HCT116 (cell line): Measurements from ENCODE around the gene JAK1. TPM values are rescaled to one million over a fixed set of nuclear protein-coding genes. Genes with fewer than 3 reads are reported as not detected.
A peak's percentile ranks its signal among the peaks of the same experiment; 100 is the strongest.

Experiments used
- ATAC-seq: fragments of 200-7000 bp; cut with Tn5 transposase; 2 replicates; pipeline ENCODE4 v1.9.1; 2020; ENCODE audit warnings: mild to moderate bottlenecking, moderate library complexity
- BruUV-seq: library from RNA; stranded (reverse); fragments of 400-500 nt; replicated peaks from 2 replicates; lab custom pipeline; 2021; lab: Mats Ljungman, UMichigan
- CTCF ChIA-PET: fragments of 300-600 bp; sonication (Branson Sonifier 250); formaldehyde crosslinking; loops from one replicate; lab custom pipeline; 2021; ENCODE audit warnings: antibody characterized with exemption; lab: Charles Lee
- POLR2A ChIA-PET: fragments of 300-600, 350-600 bp; sonication (Branson Sonifier 250); formaldehyde crosslinking; loops from one replicate; lab custom pipeline; 2021; ENCODE audit warnings: antibody characterized with exemption; lab: Charles Lee
- RAD21 ChIA-PET, 2 experiments: fragments of 300-600 bp; sonication (Branson Sonifier 250); formaldehyde crosslinking; loops; one replicate each; lab custom pipeline; 2023; ENCODE audit warnings: low total read pairs in 2 of 2; ENCODE audit not compliant: uncharacterized antibody in 2 of 2, unreplicated experiment in 2 of 2, low non-redundant PET in 1 of 2; lab: Charles Lee
- DNase-seq: peaks from one replicate; pipeline ENCODE4 v3.0.0-alpha.2; 2010; ENCODE audit warnings: low read depth, low spot score
- H2AFZ ChIP-seq: fragments of 200-600 bp; shearing (Covaris generic), sonication (generic); 2 replicates; pipeline ENCODE4 v1.6.1; 2017; ENCODE audit warnings: low read depth, mixed run types, mixed read lengths, antibody characterized with exemption, low read length; ENCODE audit not compliant: poor library complexity, severe bottlenecking
- H3K27ac ChIP-seq: 2 replicates; pipeline ENCODE4 v1.5.1; 2012; ENCODE audit warnings: low read depth, low read length
- H3K27me3 ChIP-seq: fragments of 200-600 bp; sonication (generic); 2 replicates; pipeline ENCODE4 v1.6.1; 2016; ENCODE audit warnings: mixed run types, low read length, mixed read lengths; ENCODE audit not compliant: insufficient read depth
- H3K36me3 ChIP-seq, 2 experiments: fragments of 200-500 bp in 1 of 2; fragments of 200-600 bp in 1 of 2; sonication (Bioruptor generic) in 1 of 2; sonication (generic) in 1 of 2; 2 replicates each; pipeline versions ENCODE4 v1.5.1 to v1.6.1; 2014 to 2016; ENCODE audit warnings: low read length in 2 of 2, inconsistent platforms in 1 of 2, mixed read lengths in 1 of 2, mixed run types in 1 of 2; ENCODE audit not compliant: insufficient read depth in 2 of 2, control insufficient read depth in 1 of 2
- H3K4me1 ChIP-seq, 2 experiments: fragments of 200-600 bp in 1 of 2; sonication (generic) in 1 of 2; 2 replicates each; pipeline versions ENCODE4 v1.5.1 to v1.6.1; 2012 to 2017; ENCODE audit warnings: low read length in 2 of 2, inconsistent platforms in 1 of 2, mild to moderate bottlenecking in 1 of 2, mixed read lengths in 1 of 2, mixed run types in 1 of 2, moderate library complexity in 1 of 2; ENCODE audit not compliant: insufficient read depth in 2 of 2, control insufficient read depth in 1 of 2
- H3K4me2 ChIP-seq: fragments of 200-600 bp; sonication (generic); 2 replicates; pipeline ENCODE4 v1.6.1; 2017; ENCODE audit warnings: mixed run types, low read length, mixed read lengths
- H3K4me3 ChIP-seq, 2 experiments: fragments of 200-600 bp in 1 of 2; sonication (generic) in 1 of 2; replicated peaks in 1 of 2; 2 replicates each; pipeline ENCODE4 v1.5.1; 2011 to 2016; ENCODE audit warnings: low read length in 2 of 2, control low read depth in 1 of 2, low read depth in 1 of 2, mild to moderate bottlenecking in 1 of 2, mixed read lengths in 1 of 2, mixed run types in 1 of 2
- H3K79me2 ChIP-seq: fragments of 200-600 bp; sonication (generic); 2 replicates; pipeline ENCODE4 v1.6.1; 2017; ENCODE audit warnings: mild to moderate bottlenecking, mixed run types, low read length, moderate library complexity, mixed read lengths; ENCODE audit not compliant: insufficient read depth
- H3K9ac ChIP-seq: fragments of 200-600 bp; sonication (generic); 2 replicates; pipeline ENCODE4 v1.6.1; 2016; ENCODE audit warnings: low read length, mixed read lengths
- H3K9me2 ChIP-seq: fragments of 200-600 bp; sonication (generic), shearing (Covaris generic); 2 replicates; pipeline ENCODE4 v1.6.1; 2017; ENCODE audit warnings: mixed run types, mild to moderate bottlenecking, moderate library complexity; ENCODE audit not compliant: insufficient read depth
- H3K9me3 ChIP-seq, 2 experiments: fragments of 200-500 bp in 1 of 2; fragments of 200-600 bp in 1 of 2; sonication (Bioruptor generic) in 1 of 2; sonication (generic) in 1 of 2; 2 replicates each; pipeline ENCODE4 v1.6.1; 2014 to 2017; ENCODE audit warnings: low read length in 2 of 2, mixed read lengths in 2 of 2, inconsistent platforms in 1 of 2, low read depth in 1 of 2, mild to moderate bottlenecking in 1 of 2, mixed run types in 1 of 2, moderate library complexity in 1 of 2; ENCODE audit not compliant: control insufficient read depth in 1 of 2, insufficient read depth in 1 of 2
- H4K20me1 ChIP-seq: fragments of 200-600 bp; sonication (generic), shearing (Covaris generic); 2 replicates; pipeline ENCODE4 v1.6.1; 2017; ENCODE audit warnings: mixed run types, mild to moderate bottlenecking, moderate library complexity; ENCODE audit not compliant: insufficient read depth
- CBX3 ChIP-seq: IDR thresholded peaks from 2 replicates; pipeline ENCODE4 v1.6.1; 2012; ENCODE audit warnings: low read depth
- EZH2phosphoT487 ChIP-seq: fragments of 200-600 bp; IDR thresholded peaks from 2 replicates; pipeline ENCODE4 v1.6.1; 2018; ENCODE audit warnings: antibody characterized with exemption, borderline replicate concordance
- FOSL1 ChIP-seq: IDR thresholded peaks from 2 replicates; pipeline ENCODE4 v1.6.1; 2012; ENCODE audit warnings: low read depth
- JUND ChIP-seq: IDR thresholded peaks from 2 replicates; pipeline ENCODE4 v1.6.1; 2012
- POLR2A ChIP-seq: IDR thresholded peaks from 2 replicates; pipeline ENCODE4 v1.7.0; 2011; ENCODE audit warnings: borderline replicate concordance; ENCODE audit not compliant: insufficient read depth, insufficient read length; ENCODE audit errors: extremely low read depth
- RAD21 ChIP-seq: IDR thresholded peaks from 2 replicates; pipeline ENCODE4 v1.6.1; 2012; ENCODE audit warnings: low read depth, mild to moderate bottlenecking
- SIN3A ChIP-seq: IDR thresholded peaks from 2 replicates; pipeline ENCODE4 v1.6.1; 2012; ENCODE audit warnings: low read depth
- SP1 ChIP-seq: IDR thresholded peaks from 2 replicates; pipeline ENCODE4 v1.6.1; 2012; ENCODE audit warnings: low read depth
- SRF ChIP-seq: IDR thresholded peaks from 2 replicates; pipeline ENCODE4 v1.6.1; 2012; ENCODE audit warnings: low read depth
- TCF7L2 ChIP-seq: IDR thresholded peaks from 2 replicates; pipeline ENCODE4 v1.7.0; 2011; ENCODE audit warnings: borderline replicate concordance, inconsistent platforms; ENCODE audit not compliant: insufficient read depth, insufficient read length; ENCODE audit errors: extremely low read depth
- YY1 ChIP-seq: IDR thresholded peaks from 2 replicates; pipeline ENCODE4 v1.6.1; 2011; ENCODE audit warnings: low read length, low read depth, moderate library complexity, mild to moderate bottlenecking; ENCODE audit not compliant: insufficient replicate concordance; ENCODE audit errors: extremely low read depth
- ZNF274 ChIP-seq: fragments of 200-500 bp; sonication (Bioruptor generic); IDR thresholded peaks from 2 replicates; pipeline ENCODE4 v1.6.1; 2014; ENCODE audit warnings: mild to moderate bottlenecking, low read depth, low read length, inconsistent platforms
- intact Hi-C: fragments of 100-400 bp; cut with micrococcal nuclease; formaldehyde crosslinking; loops from 2 replicates; pipeline ENCODE4 v1.10.0; 2022
- total RNA-seq: library from RNA; stranded (reverse); gene quantifications from one replicate; pipeline ENCODE4 v1.2.1, GENCODE V29; 2021; ENCODE audit not compliant: unreplicated experiment
- TF ChIP-seq, protein P1 (sequence below): IDR thresholded peaks from 2 replicates; pipeline ENCODE4 v1.6.1; 2011; ENCODE audit warnings: mild to moderate bottlenecking, low read length, moderate library complexity; ENCODE audit not compliant: insufficient replicate concordance; ENCODE audit errors: extremely low read depth
- TF ChIP-seq, protein P2 (sequence below): IDR thresholded peaks from 2 replicates; pipeline ENCODE4 v1.6.1; 2012
- TF ChIP-seq, protein P3 (sequence below): IDR thresholded peaks from 2 replicates; pipeline ENCODE4 v1.6.1; 2012

Gene JAK1
- total RNA-seq, 1 experiment from 2014 or later: 53.2 TPM

DNA sequence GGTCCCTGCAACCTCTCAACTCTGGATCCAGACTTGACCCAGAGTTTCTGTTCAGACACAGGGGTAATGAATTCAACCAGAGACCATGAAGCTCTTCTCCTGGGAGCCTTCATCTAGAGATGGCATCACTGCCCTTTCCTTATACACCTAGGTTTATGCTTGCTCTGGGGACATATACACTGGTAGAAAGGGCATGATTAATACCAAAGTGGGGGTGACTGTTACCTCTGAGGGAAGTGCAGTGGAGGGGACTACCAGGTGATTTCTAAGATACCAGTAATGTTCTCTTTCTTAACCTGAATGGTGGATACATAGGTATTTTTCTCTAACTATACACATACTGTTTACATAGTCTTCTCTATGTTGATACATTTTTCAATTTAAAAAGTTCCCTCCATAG is 48.4 kb downstream of the JAK1 start:
- no peak for DNase-seq
- no peaks in the 10 kb centered on the region for H3K27me3 ChIP-seq
- peak overlapping the region; percentile 41; the same call in 1 of the 2 replicates for H3K27ac ChIP-seq
- BruUV-seq: no TSS peak
- TF ChIP-seq SIN3A: 0 out of 2 replicates have a peak, but pooled peaks have one; percentile 2
- no peak for TF ChIP-seq SP1
- no peak for TF ChIP-seq YY1
- TF ChIP-seq JUND: no peak
- TF ChIP-seq ZNF274: no peak
- TF ChIP-seq, protein P1, sequence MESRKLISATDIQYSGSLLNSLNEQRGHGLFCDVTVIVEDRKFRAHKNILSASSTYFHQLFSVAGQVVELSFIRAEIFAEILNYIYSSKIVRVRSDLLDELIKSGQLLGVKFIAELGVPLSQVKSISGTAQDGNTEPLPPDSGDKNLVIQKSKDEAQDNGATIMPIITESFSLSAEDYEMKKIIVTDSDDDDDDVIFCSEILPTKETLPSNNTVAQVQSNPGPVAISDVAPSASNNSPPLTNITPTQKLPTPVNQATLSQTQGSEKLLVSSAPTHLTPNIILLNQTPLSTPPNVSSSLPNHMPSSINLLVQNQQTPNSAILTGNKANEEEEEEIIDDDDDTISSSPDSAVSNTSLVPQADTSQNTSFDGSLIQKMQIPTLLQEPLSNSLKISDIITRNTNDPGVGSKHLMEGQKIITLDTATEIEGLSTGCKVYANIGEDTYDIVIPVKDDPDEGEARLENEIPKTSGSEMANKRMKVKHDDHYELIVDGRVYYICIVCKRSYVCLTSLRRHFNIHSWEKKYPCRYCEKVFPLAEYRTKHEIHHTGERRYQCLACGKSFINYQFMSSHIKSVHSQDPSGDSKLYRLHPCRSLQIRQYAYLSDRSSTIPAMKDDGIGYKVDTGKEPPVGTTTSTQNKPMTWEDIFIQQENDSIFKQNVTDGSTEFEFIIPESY: no peak
- TF ChIP-seq, all 23 proteins: peak for 1
- Histone ChIP-seq H3K4me1 (peaks cover 45 to 59% of the 10 kb centered on the region in 2 experiments), H2AFZ (no peak overlapping the region), H3K4me2 (peak overlapping the region; percentile 75), H3K79me2 (peaks cover 17% of the 10 kb centered on the region), H3K9me2 (no peaks in the 10 kb centered on the region), H4K20me1 (no peaks in the 10 kb centered on the region), H3K9me3 (no peaks in the 10 kb centered on the region), H3K36me3 (no peaks in the 10 kb centered on the region), H3K4me3 (peak overlapping the region in 1 of 2 experiments; percentile 31; a peak in 2 of 4 replicates), H3K9ac (peak overlapping the region; percentile 27; the same call in 1 of the 2 replicates)
- intact Hi-C loops: no loop called here
- peak; percentile 21 for ATAC-seq
- ChIA-PET CTCF (no interaction called here), RAD21 (no interaction called here), POLR2A (interaction anchor here (0.8 to 1.5 kb wide), 3 partner anchors 10 to 30 kb away, joined by 3 read pairs; no protein-coding TSS in a partner anchor)

DNA sequence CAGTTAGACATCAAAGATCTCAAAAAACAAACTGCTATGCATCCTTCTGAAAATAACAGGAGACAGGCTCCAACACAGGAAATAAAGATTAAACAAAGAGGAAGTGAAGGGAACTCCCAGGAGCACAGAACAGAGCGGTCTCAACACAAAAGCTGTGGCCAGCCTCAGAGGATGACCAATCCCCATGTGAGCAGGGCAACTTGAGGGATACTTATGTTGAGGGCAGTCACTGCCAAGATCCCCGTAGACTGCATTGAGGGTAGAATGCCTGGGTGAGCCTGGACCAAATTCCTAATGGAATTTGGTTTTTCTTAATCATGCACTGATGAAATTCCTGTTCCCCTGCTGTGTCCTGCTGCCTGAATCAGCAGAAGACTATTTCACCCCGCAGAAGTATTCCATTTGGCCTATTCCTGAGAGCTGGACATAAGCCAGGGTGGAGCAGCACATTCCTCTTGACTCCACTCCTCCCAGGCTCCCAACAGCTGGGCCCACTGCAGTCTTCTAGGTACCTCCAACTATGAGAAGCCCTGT is 49.0 kb downstream of the JAK1 start:
- Histone ChIP-seq H3K36me3 (no peaks in the 10 kb centered on the region), H3K4me2 (peak overlapping the region; percentile 75), H2AFZ (no peak overlapping the region), H3K9me2 (no peaks in the 10 kb centered on the region), H3K4me3 (peak overlapping the region in 1 of 2 experiments; percentile 31; a peak in 2 of 4 replicates), H3K9ac (peak overlapping the region; percentile 31), H3K9me3 (no peaks in the 10 kb centered on the region), H3K27ac (peak overlapping the region; percentile 41; the same call in 1 of the 2 replicates), H3K27me3 (no peaks in the 10 kb centered on the region), H4K20me1 (no peaks in the 10 kb centered on the region), H3K4me1 (peaks cover 45 to 59% of the 10 kb centered on the region in 2 experiments), H3K79me2 (peaks cover 17% of the 10 kb centered on the region)
- RAD21 ChIA-PET: no interaction called here
- POLR2A ChIA-PET: interaction anchor here (0.8 to 1.5 kb wide), 3 partner anchors 9 to 31 kb away, joined by 3 read pairs; no protein-coding TSS in a partner anchor
- DNase-seq (peak; percentile 83), ATAC-seq (peak; percentile 85)
- BruUV-seq: no TSS peak
- CTCF ChIA-PET: no interaction called here
- intact Hi-C loops: no loop called here
- TF ChIP-seq JUND (peak; percentile 65; the same call in 1 of the 2 replicates), SRF (0 out of 2 replicates have a peak, but pooled peaks have one; percentile 22), EZH2phosphoT487 (no peak), FOSL1 (peak; percentile 64; the same call in 1 of the 2 replicates), RAD21 (no peak), CBX3 (peak; percentile 58; the same call in 1 of the 2 replicates), TCF7L2 (no peak), POLR2A (no peak), ZNF274 (no peak), SIN3A (peak; percentile 68)
- TF ChIP-seq, protein P1: no peak
- TF ChIP-seq, protein P2, sequence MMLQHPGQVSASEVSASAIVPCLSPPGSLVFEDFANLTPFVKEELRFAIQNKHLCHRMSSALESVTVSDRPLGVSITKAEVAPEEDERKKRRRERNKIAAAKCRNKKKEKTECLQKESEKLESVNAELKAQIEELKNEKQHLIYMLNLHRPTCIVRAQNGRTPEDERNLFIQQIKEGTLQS: peak; percentile 24; the same call in 1 of the 2 replicates
- TF ChIP-seq, protein P3, sequence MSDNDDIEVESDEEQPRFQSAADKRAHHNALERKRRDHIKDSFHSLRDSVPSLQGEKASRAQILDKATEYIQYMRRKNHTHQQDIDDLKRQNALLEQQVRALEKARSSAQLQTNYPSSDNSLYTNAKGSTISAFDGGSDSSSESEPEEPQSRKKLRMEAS: peak; percentile 53; the same call in 1 of the 2 replicates
